Activated B cell treated with CpG ODN at 0.5 μM for 24 hours (primary cell): ENCODE results near the gene MRGPRX4. TPM values are rescaled to one million over a fixed set of nuclear protein-coding genes. Genes with fewer than 3 reads are reported as not detected.
"Not testable (repeated sequence)": the region's sequence is repeated elsewhere in the genome, so short reads cannot be mapped to it uniquely, and the experiment has no call there.

Experiments used
- ATAC-seq: fragments of 200-7000 bp; cut with Tn5 transposase; one replicate; pipeline ENCODE4 v1.10.0; 2021; ENCODE audit warnings: low read depth, mild to moderate bottlenecking, moderate library complexity
- CTCF ChIA-PET: fragments of 350-600 bp; sonication (Branson Sonifier 250); formaldehyde crosslinking; loops from one replicate; lab custom pipeline; 2021; ENCODE audit warnings: antibody characterized with exemption; lab: Charles Lee
- POLR2A ChIA-PET: fragments of 350-600 bp; sonication (Branson Sonifier 250); formaldehyde crosslinking; loops from one replicate; lab custom pipeline; 2021; ENCODE audit warnings: antibody characterized with exemption; lab: Charles Lee
- DNase-seq: peaks from one replicate; pipeline ENCODE4 v3.0.0; 2022
- H3K27ac Mint-ChIP-seq: one replicate; pipeline ENCODE4 v1.8.0; 2020; ENCODE audit warnings: mixed read lengths
- H3K27me3 Mint-ChIP-seq: one replicate; pipeline ENCODE4 v1.8.0; 2021; ENCODE audit warnings: mixed read lengths
- H3K36me3 Mint-ChIP-seq: one replicate; pipeline ENCODE4 v1.8.0; 2021; ENCODE audit warnings: low read depth, mixed read lengths
- H3K4me1 Mint-ChIP-seq: one replicate; pipeline ENCODE4 v1.8.0; 2021; ENCODE audit warnings: mixed read lengths
- H3K4me3 Mint-ChIP-seq: one replicate; pipeline ENCODE4 v1.8.0; 2020; ENCODE audit warnings: mild to moderate bottlenecking, mixed read lengths
- H3K9me3 Mint-ChIP-seq: one replicate; pipeline ENCODE4 v1.8.0; 2020; ENCODE audit warnings: mixed read lengths
- CTCF ChIP-seq: fragments of 200-600 bp; IDR thresholded peaks from one replicate; pipeline ENCODE4 v1.8.0; 2022; ENCODE audit warnings: antibody characterized with exemption, mild to moderate bottlenecking
- intact Hi-C: fragments of 100-400 bp; cut with micrococcal nuclease; formaldehyde crosslinking; loops from one replicate; pipeline ENCODE4 v1.15.1; 2024
- total RNA-seq: library from RNA; stranded (reverse); gene quantifications from 2 replicates; pipeline ENCODE4 v1.2.3, GENCODE V29; 2022

The MRGPRX4 gene
- total RNA-seq, 1 donor from 2014 or later, result not detected

- H3K27me3 Mint-ChIP-seq, result peaks cover 6% of the 10 kb centered on the region
- no peaks in the 10 kb centered on the region for H3K36me3 Mint-ChIP-seq
- ATAC-seq (no peak), DNase-seq (no peak)
- ChIA-PET POLR2A (no interaction called here), CTCF (no interaction called here)
- H3K4me3 Mint-ChIP-seq, result no peak overlapping the region
- TF ChIP-seq CTCF, result no peak
- H3K9me3 Mint-ChIP-seq, result peaks cover 3% of the 10 kb centered on the region
- H3K4me1 Mint-ChIP-seq, result peaks cover 4% of the 10 kb centered on the region
- H3K27ac Mint-ChIP-seq, result no peak overlapping the region
- intact Hi-C loops, result no loop called here
These were observed 4.3 kb upstream of the MRGPRX4 start for GRCh38 chr11:18168372-18168771.

- Mint-ChIP-seq H3K27me3 (peaks cover 17% of the 10 kb centered on the region), H3K27ac (no peak overlapping the region), H3K4me1 (no peaks in the 10 kb centered on the region), H3K36me3 (no peaks in the 10 kb centered on the region), H3K9me3 (no peaks in the 10 kb centered on the region), H3K4me3 (no peak overlapping the region)
- no peak for ATAC-seq
- ChIA-PET CTCF (no interaction called here), POLR2A (no interaction called here)
- intact Hi-C loops, result loop anchor here (1.0 kb wide), 1 partner anchor 561 kb away; no protein-coding TSS in a partner anchor
- no peak for TF ChIP-seq CTCF
- no peak for DNase-seq
These were observed 1.1 kb upstream of the MRGPRX4 start for GRCh38 chr11:18171377-18172000.

- TF ChIP-seq CTCF, result no peak
- H3K27ac Mint-ChIP-seq, result no peak overlapping the region
- peak overlapping the region; percentile 29 for H3K4me3 Mint-ChIP-seq
- intact Hi-C loops, result no loop called here
- ATAC-seq (no peak), DNase-seq (no peak)
- no peaks in the 10 kb centered on the region for H3K9me3 Mint-ChIP-seq
- no peaks in the 10 kb centered on the region for H3K4me1 Mint-ChIP-seq
- H3K27me3 Mint-ChIP-seq, result peaks cover 18% of the 10 kb centered on the region
- CTCF ChIA-PET, result no interaction called here
- POLR2A ChIA-PET, result no interaction called here
- H3K36me3 Mint-ChIP-seq, result no peaks in the 10 kb centered on the region
These were observed 709 bp downstream of the MRGPRX4 start for GRCh38 chr11:18173225-18173866.

GRCh38 chr11:18188796-18189195 lies 16.2 kb downstream of the MRGPRX4 start:
- CTCF ChIA-PET, result no interaction called here
- intact Hi-C loops, result no loop called here
- Mint-ChIP-seq H3K36me3 (no peaks in the 10 kb centered on the region), H3K27ac (no peak overlapping the region), H3K4me1 (no peaks in the 10 kb centered on the region), H3K27me3 (peaks cover 22% of the 10 kb centered on the region), H3K9me3 (no peaks in the 10 kb centered on the region), H3K4me3 (no peak overlapping the region)
- POLR2A ChIA-PET, result no interaction called here
- no peak for DNase-seq
- ATAC-seq, result no peak
- TF ChIP-seq CTCF, result no peak

GRCh38 chr11:18189476-18190245 lies 17.0 kb downstream of the MRGPRX4 start:
- DNase-seq, H3K9me3 Mint-ChIP-seq, intact Hi-C loops, H3K27ac Mint-ChIP-seq, H3K36me3 Mint-ChIP-seq, CTCF ChIA-PET, ATAC-seq, POLR2A ChIA-PET, H3K4me1 Mint-ChIP-seq, H3K4me3 Mint-ChIP-seq: not testable (repeated sequence)
- H3K27me3 Mint-ChIP-seq, result peaks cover 19% of the 10 kb centered on the region
